Adrenal gland (tissue), 12 donors: ENCODE measurements around the gene MAP1LC3A. TPM values are rescaled to one million over a fixed set of nuclear protein-coding genes. Genes with fewer than 3 reads are reported as not detected.

Source experiments
- DNase-seq, 7 donors: peaks; one replicate each; pipeline ENCODE4 v3.0.0-alpha.2; 2019 to 2020
- H3K27ac ChIP-seq, 5 donors: fragments of 200-600 bp; sonication (generic) in 4 of 5; 1 replicate in 3 of 5; 2 replicates in 2 of 5; pipeline versions ENCODE4 v1.5.1 to v1.8.0; 2016 to 2020; ENCODE audit warnings: mild to moderate bottlenecking in 1 of 5
- H3K27me3 ChIP-seq: fragments of 200-600 bp; 2 replicates; pipeline ENCODE4 v1.8.0; 2021
- H3K36me3 ChIP-seq, 2 donors: fragments of 200-600 bp; replicated peaks in 1 of 2; 1 replicate in 1 of 2; 2 replicates in 1 of 2; pipeline versions ENCODE4 v1.5.1 to v1.8.0; 2018 to 2022
- H3K4me1 ChIP-seq, 2 donors: fragments of 200-600 bp; replicated peaks in 1 of 2; 1 replicate in 1 of 2; 2 replicates in 1 of 2; pipeline versions ENCODE4 v1.5.1 to v1.8.0; 2018 to 2021
- H3K4me3 ChIP-seq, 4 donors: fragments of 200-600 bp; sonication (generic) in 3 of 4; one replicate each; pipeline ENCODE4 v1.5.1; 2016 to 2018
- H3K9me3 ChIP-seq, 3 donors: fragments of 200-600 bp; sonication (generic) in 1 of 3; replicated peaks in 1 of 3; 1 replicate in 2 of 3; 2 replicates in 1 of 3; pipeline versions ENCODE4 v1.5.1 to v1.8.0; 2016 to 2021
- POLR2A ChIP-seq, 2 donors: fragments of 450-650 bp; IDR thresholded peaks; one replicate each; pipeline ENCODE4 v1.6.1; 2017; ENCODE audit warnings: antibody characterized with exemption in 2 of 2, mild to moderate bottlenecking in 2 of 2, moderate library complexity in 1 of 2
- whole genome bisulfite sequencing, 4 donors: extraction: QIAGEN DNeasy Blood & Tissue Kit in 2 of 4; methylation state at CpG; one replicate each; pipeline versions ENCODE4 v1.1.5 to v1.1.7; 2013 to 2017; 5-methylcytosine and 5-hydroxymethylcytosine counted together
- intact Hi-C, 2 donors: fragments of 100-400 bp; cut with DNase I; formaldehyde crosslinking; loops; one replicate each; pipeline versions ENCODE4 v1.14.1 to v1.15.0; 2022 to 2023
- polyA plus RNA-seq, 3 donors: library from polyadenylated mRNA; stranded (reverse); fragments of 200-250 nt in 2 of 3; fragments of 350-450 nt in 1 of 3; fragmentation: Illumina TruSeq in 1 of 3; extraction: RNeasy Lipid Tissue Mini Kit (QIAGEN cat#74804) in 1 of 3; gene quantifications; one replicate each; pipeline ENCODE4 v1.2.3, GENCODE V29; 2013 to 2014
- total RNA-seq, 9 donors: library from RNA; depleted of rRNA in 4 of 9; stranded (reverse); fragments of >200 nt in 4 of 9; fragments of 120-200 nt in 1 of 9; fragmentation: NEBNext Ultra II Directional in 1 of 9; extraction: Animal tissue kit (Norgen Biotek cat#: 25700) in 1 of 9; gene quantifications; one replicate each; pipeline versions ENCODE4 v1.1.0 to v1.2.4, GENCODE V29; 2013 to 2023
- TF ChIP-seq, protein P1 (sequence below), 6 experiments: fragments of 450-650 bp in 4 of 6; fragments of 200-600 bp in 2 of 6; sonication (generic) in 1 of 6; IDR thresholded peaks; 1 replicate in 5 of 6; 2 replicates in 1 of 6; pipeline versions ENCODE4 v1.5.1 to v1.8.0; 2016 to 2021; ENCODE audit warnings: antibody characterized with exemption in 6 of 6, mild to moderate bottlenecking in 2 of 6, moderate library complexity in 1 of 6
- donor health status: healthy with polysubstance abuse.
- donor health status: Bipolar disorder and iron deficiency.
- donor health status: DM: yes; HTN: yes; CAD: no.
- donor health status: DM: no; HTN: no; CAD: no.
- donor health status: DM: no; HTN: no; CAD: no.
- donor health status: DM: yes; HTN: yes; CAD: no.

Gene MAP1LC3A
- total and polyA plus RNA-seq, 12 donors, result 5.6 to 139 (median 40.9) TPM

DNA sequence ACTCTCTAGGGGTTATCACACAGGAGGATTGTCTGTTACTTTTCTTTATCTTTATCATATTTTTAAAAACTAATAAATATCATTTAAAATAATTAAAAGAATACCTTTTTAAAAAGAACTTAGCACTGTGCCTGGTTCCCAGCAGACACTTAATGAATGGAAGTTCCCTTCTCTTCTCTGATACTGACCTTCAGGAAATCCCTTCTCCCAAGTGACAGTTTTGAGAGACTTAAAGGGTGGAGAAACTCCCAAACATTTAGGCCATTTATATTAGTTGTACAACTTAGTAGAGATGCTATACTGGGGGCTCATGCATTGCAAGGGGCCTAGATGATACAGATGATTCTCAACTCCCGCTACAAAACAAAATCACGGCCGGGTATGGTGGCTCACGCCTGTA, 18.5 kb downstream of the MAP1LC3A start:
- Histone ChIP-seq H3K27me3 (no peaks in the 10 kb centered on the region), H3K36me3 (peaks cover 0 to 11% of the 10 kb centered on the region in 2 donors), H3K27ac (no peak overlapping the region), H3K9me3 (no peaks in the 10 kb centered on the region), H3K4me1 (no peaks in the 10 kb centered on the region), H3K4me3 (no peak overlapping the region)
- TF ChIP-seq, protein P1, sequence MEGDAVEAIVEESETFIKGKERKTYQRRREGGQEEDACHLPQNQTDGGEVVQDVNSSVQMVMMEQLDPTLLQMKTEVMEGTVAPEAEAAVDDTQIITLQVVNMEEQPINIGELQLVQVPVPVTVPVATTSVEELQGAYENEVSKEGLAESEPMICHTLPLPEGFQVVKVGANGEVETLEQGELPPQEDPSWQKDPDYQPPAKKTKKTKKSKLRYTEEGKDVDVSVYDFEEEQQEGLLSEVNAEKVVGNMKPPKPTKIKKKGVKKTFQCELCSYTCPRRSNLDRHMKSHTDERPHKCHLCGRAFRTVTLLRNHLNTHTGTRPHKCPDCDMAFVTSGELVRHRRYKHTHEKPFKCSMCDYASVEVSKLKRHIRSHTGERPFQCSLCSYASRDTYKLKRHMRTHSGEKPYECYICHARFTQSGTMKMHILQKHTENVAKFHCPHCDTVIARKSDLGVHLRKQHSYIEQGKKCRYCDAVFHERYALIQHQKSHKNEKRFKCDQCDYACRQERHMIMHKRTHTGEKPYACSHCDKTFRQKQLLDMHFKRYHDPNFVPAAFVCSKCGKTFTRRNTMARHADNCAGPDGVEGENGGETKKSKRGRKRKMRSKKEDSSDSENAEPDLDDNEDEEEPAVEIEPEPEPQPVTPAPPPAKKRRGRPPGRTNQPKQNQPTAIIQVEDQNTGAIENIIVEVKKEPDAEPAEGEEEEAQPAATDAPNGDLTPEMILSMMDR (IDR thresholded peaks at IDR 0.05), result no peak
- peak in 1 of 7 donors; percentile 33 for DNase-seq
- intact Hi-C loops, result loop anchor here (5.0 to 10.0 kb wide), 2 partner anchors 128 to 180 kb away; partner anchors contain the start of gene TP53INP2 (in 2 of the 2)
- 93 to 98% (median 96%) methylated on average over 3 to 4 of the region's 4 CpGs for WGBS, 4 donors

DNA sequence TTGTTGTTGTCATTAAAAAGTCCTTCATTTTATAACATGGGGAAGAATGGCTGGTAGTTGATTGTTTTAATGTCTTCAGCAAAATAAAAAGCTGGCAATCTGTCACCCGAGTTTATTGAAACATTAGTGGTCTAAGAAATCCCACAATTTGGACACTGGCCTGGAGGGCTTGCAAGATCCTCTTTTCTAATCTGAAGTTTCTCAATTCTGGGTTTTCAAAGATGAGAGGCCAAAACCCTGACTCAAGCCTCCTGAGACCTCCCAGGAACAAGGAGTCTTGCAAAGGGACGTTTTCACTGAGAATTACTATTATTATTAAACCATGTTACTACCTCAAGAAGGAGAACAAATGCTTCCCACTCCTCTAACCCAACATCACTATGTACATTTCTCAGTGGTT, 19.5 kb downstream of the MAP1LC3A start:
- 23 to 46% (median 40%) methylated on average over 2 of the region's 2 CpGs for WGBS, 4 donors
- TF ChIP-seq, protein P1 (IDR thresholded peaks at IDR 0.05), result no peak
- TF ChIP-seq POLR2A (IDR thresholded peaks at IDR 0.05), result no peak
- Histone ChIP-seq H3K4me3 (no peak overlapping the region), H3K27me3 (no peaks in the 10 kb centered on the region), H3K27ac (no peak overlapping the region), H3K36me3 (peaks cover 0 to 11% of the 10 kb centered on the region in 2 donors), H3K9me3 (no peaks in the 10 kb centered on the region), H3K4me1 (no peaks in the 10 kb centered on the region)
- intact Hi-C loops, result loop anchor here (5.0 to 10.0 kb wide), 2 partner anchors 127 to 179 kb away; partner anchors contain the start of gene TP53INP2 (in 2 of the 2)
- peak in 1 of 7 donors; percentile 31 for DNase-seq

DNA sequence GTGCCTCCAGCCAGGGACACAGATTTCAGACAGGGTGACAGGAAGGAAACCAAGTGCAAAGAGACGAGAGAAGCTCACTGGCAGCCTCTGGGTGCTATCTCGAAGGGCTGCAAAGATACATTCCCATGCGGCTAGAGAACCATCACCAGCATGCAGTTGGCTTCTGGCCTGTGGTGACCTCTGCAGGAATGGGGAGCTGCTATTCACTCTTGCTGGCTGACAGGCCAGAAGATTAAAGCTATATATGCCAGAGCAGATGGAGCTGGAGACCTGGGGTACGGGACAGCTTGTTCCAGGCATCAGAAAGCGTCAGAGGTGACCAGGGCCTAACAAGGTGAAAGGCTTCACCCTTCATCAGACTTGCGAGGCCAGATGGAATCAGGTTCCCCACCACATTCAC, 20.0 kb downstream of the MAP1LC3A start:
- DNase-seq, result peak in 1 of 7 donors; percentile 48
- Histone ChIP-seq H3K36me3 (peaks cover 0 to 10% of the 10 kb centered on the region in 2 donors), H3K4me3 (no peak overlapping the region), H3K27ac (no peak overlapping the region), H3K4me1 (no peaks in the 10 kb centered on the region), H3K27me3 (no peaks in the 10 kb centered on the region), H3K9me3 (no peaks in the 10 kb centered on the region)
- WGBS, 4 donors, result 61 to 77% (median 65%) methylated on average over 5 to 6 of the region's 6 CpGs
- no peak for TF ChIP-seq POLR2A (IDR thresholded peaks at IDR 0.05)
- TF ChIP-seq, protein P1 (IDR thresholded peaks at IDR 0.05), result no peak
- intact Hi-C loops, result loop anchor here (5.0 to 10.0 kb wide), 2 partner anchors 126 to 179 kb away; partner anchors contain the start of gene TP53INP2 (in 2 of the 2)

DNA sequence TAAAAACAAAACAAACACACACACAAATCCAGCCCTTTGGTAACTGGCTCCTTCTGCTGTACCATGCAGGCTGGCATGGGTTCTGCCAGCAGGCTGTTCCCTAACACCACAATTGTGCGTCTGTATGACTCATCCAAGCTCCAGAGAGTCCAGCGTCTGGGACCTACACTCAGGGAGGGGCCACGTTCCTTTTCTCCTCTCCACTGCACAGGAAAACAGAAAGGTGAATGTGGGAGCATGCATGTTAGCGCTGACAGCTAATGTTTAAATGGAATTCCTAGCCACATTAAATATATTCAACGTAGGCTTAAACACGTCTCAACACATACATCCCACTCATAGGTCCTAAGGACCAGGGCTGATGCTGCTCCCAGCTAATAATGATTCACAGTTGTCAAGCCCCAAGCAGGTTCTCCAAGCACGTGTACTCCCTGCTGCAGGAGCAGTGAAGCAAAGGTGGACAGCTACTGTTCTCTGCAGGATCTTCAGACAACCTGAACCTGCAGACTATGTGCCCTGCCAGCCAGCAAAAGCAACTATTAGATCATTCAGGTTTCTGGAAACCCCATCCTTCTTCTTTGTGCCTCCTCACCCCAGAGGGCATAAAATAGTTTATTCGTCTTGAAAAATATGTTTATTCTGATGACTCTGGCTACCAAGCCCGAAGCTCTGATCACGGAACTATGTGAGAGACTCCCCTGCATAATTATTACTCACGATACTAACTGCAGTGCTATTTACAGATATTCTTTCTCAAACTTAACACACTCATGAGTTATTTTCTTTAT, 20.9 kb downstream of the MAP1LC3A start:
- Histone ChIP-seq H3K27ac (peak overlapping the region in 1 of 5 donors; percentile 3), H3K4me3 (no peak overlapping the region), H3K9me3 (no peaks in the 10 kb centered on the region), H3K4me1 (no peaks in the 10 kb centered on the region), H3K27me3 (no peaks in the 10 kb centered on the region), H3K36me3 (peaks cover 0 to 7% of the 10 kb centered on the region in 2 donors)
- peak; percentile 65 to 89 (median 76) for DNase-seq
- TF ChIP-seq, protein P1 (IDR thresholded peaks at IDR 0.05), result peak; percentile 22 to 78 (median 70)
- TF ChIP-seq POLR2A (IDR thresholded peaks at IDR 0.05), result no peak
- 65 to 70% (median 66%) methylated on average over 11 of the region's 11 CpGs for WGBS, 4 donors
- intact Hi-C loops, result loop anchor here (5.0 to 10.0 kb wide), 2 partner anchors 125 to 178 kb away; partner anchors contain the start of gene TP53INP2 (in 2 of the 2)
